Esophagus muscularis mucosa (tissue), 4 donors: Measurements from ENCODE around the gene ANKRD12. TPM values are rescaled to one million over a fixed set of nuclear protein-coding genes. Genes with fewer than 3 reads are reported as not detected.

Experiments used
- DNase-seq: peaks from one replicate; pipeline ENCODE4 v3.0.0-alpha.2; 2017; ENCODE audit errors: extremely low spot score
- H3K27ac ChIP-seq, 4 donors: fragments of 200-600 bp; sonication (generic); replicated peaks in 1 of 4; 1 replicate in 3 of 4; 2 replicates in 1 of 4; pipeline ENCODE4 v1.5.1; 2016 to 2019; ENCODE audit warnings: mild to moderate bottlenecking in 1 of 4
- H3K27me3 ChIP-seq, 4 donors: fragments of 200-600 bp; sonication (generic); one replicate each; pipeline versions ENCODE4 v1.5.1 to v1.6.0; 2016 to 2019
- H3K36me3 ChIP-seq, 4 donors: fragments of 200-600 bp; sonication (generic); one replicate each; pipeline ENCODE4 v1.5.1; 2016 to 2019
- H3K4me1 ChIP-seq, 4 donors: fragments of 200-600 bp; sonication (generic); one replicate each; pipeline ENCODE4 v1.5.1; 2016 to 2019
- H3K4me3 ChIP-seq, 4 donors: fragments of 200-600 bp; sonication (generic); 1 replicate in 2 of 4; 2 replicates in 2 of 4; pipeline ENCODE4 v1.5.1; 2016 to 2019; ENCODE audit warnings: mild to moderate bottlenecking in 4 of 4, moderate library complexity in 1 of 4
- H3K9me3 ChIP-seq, 4 donors: fragments of 200-600 bp; sonication (generic); 1 replicate in 3 of 4; 2 replicates in 1 of 4; pipeline ENCODE4 v1.5.1; 2016 to 2019
- EP300 ChIP-seq: sonication (generic); formaldehyde crosslinking; IDR thresholded peaks from one replicate; pipeline ENCODE4 v1.6.1; 2017; ENCODE audit warnings: antibody characterized with exemption
- POLR2A ChIP-seq: fragments of 450-650 bp; IDR thresholded peaks from one replicate; pipeline ENCODE4 v1.6.1; 2017; ENCODE audit warnings: antibody characterized with exemption, moderate library complexity, mild to moderate bottlenecking, low read depth
- POLR2AphosphoS5 ChIP-seq, 2 donors: sonication (generic); formaldehyde crosslinking; IDR thresholded peaks; one replicate each; pipeline ENCODE4 v1.6.1; 2017; ENCODE audit warnings: antibody characterized with exemption in 2 of 2
- WGBS: methylation state at CpG from one replicate; pipeline ENCODE4 v1.1.5; 2018; 5-methylcytosine and 5-hydroxymethylcytosine counted together
- intact Hi-C: fragments of 100-400 bp; cut with DNase I; formaldehyde crosslinking; loops from one replicate; pipeline ENCODE4 v1.15.1; 2023
- total RNA-seq, 4 donors: library from RNA; depleted of rRNA; stranded (reverse); fragments of >200 nt; gene quantifications; one replicate each; pipeline versions ENCODE4 v1.1.0 to v1.2.1, GENCODE V29; 2016
- TF ChIP-seq, protein P1 (sequence below), 3 experiments: fragments of 200-600 bp in 2 of 3; fragments of 450-650 bp in 1 of 3; sonication (generic) in 2 of 3; IDR thresholded peaks; one replicate each; pipeline ENCODE4 v1.5.1; 2017 to 2019; ENCODE audit warnings: antibody characterized with exemption in 3 of 3, mild to moderate bottlenecking in 2 of 3, moderate library complexity in 1 of 3

ANKRD12 gene
- total RNA-seq, 4 donors from 2014 or later = 65.2 to 108 (median 92.9) TPM

DNA sequence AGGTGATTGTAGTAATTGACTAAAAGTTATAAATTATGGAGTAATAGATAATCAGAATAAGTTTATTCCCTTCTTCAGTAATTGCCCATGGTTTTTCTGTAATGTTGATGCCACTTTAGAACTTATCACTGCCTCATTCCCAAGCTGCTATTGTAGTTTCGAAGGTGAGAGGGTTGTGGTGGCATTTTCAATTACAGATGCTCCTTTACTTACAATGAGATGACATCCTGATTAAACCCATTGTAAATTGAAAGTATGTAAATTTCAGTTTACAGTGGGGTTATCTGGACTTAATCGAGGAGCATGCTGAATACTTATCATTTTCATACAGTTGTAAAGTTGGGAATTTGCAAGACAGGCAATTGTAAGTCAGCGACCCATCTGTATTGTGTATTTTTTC, 31.2 kb upstream of the ANKRD12 start:
- DNase-seq = no peak
- H3K27me3 ChIP-seq = no peaks in the 10 kb centered on the region
- H3K27ac ChIP-seq = peak overlapping the region; percentile 88 to 95 (median 92)
- no peaks in the 10 kb centered on the region for H3K9me3 ChIP-seq
- peak overlapping the region; percentile 61 to 79 (median 72) for H3K4me3 ChIP-seq
- intact Hi-C loops = no loop called here
- peaks cover 67 to 78% (median 76%) of the 10 kb centered on the region in 4 donors for H3K4me1 ChIP-seq
- TF ChIP-seq POLR2AphosphoS5 (IDR thresholded peaks at IDR 0.05) = no peak
- no peak for TF ChIP-seq EP300
- no peak for TF ChIP-seq POLR2A
- TF ChIP-seq, protein P1, sequence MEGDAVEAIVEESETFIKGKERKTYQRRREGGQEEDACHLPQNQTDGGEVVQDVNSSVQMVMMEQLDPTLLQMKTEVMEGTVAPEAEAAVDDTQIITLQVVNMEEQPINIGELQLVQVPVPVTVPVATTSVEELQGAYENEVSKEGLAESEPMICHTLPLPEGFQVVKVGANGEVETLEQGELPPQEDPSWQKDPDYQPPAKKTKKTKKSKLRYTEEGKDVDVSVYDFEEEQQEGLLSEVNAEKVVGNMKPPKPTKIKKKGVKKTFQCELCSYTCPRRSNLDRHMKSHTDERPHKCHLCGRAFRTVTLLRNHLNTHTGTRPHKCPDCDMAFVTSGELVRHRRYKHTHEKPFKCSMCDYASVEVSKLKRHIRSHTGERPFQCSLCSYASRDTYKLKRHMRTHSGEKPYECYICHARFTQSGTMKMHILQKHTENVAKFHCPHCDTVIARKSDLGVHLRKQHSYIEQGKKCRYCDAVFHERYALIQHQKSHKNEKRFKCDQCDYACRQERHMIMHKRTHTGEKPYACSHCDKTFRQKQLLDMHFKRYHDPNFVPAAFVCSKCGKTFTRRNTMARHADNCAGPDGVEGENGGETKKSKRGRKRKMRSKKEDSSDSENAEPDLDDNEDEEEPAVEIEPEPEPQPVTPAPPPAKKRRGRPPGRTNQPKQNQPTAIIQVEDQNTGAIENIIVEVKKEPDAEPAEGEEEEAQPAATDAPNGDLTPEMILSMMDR (IDR thresholded peaks at IDR 0.05) = no peak
- 42% methylated on average over 3 of the region's 3 CpGs for WGBS
- no peaks in the 10 kb centered on the region for H3K36me3 ChIP-seq

GRCh38 chr18:9106094-9106493, 30.5 kb upstream of the ANKRD12 start:
- no peaks in the 10 kb centered on the region for H3K9me3 ChIP-seq
- no peak for DNase-seq
- no peaks in the 10 kb centered on the region for H3K36me3 ChIP-seq
- peaks cover 73 to 83% (median 83%) of the 10 kb centered on the region in 4 donors for H3K4me1 ChIP-seq
- WGBS = 36% methylated on average over 1 of the region's 1 CpG
- peak overlapping the region; percentile 61 to 94 (median 90) for H3K27ac ChIP-seq
- H3K27me3 ChIP-seq = no peaks in the 10 kb centered on the region
- peak overlapping the region; percentile 61 to 79 (median 72) for H3K4me3 ChIP-seq
- intact Hi-C loops = no loop called here
- TF ChIP-seq POLR2A (no peak), POLR2AphosphoS5 (IDR thresholded peaks at IDR 0.05) (no peak), EP300 (no peak)
- TF ChIP-seq, protein P1 (IDR thresholded peaks at IDR 0.05) = no peak

DNA sequence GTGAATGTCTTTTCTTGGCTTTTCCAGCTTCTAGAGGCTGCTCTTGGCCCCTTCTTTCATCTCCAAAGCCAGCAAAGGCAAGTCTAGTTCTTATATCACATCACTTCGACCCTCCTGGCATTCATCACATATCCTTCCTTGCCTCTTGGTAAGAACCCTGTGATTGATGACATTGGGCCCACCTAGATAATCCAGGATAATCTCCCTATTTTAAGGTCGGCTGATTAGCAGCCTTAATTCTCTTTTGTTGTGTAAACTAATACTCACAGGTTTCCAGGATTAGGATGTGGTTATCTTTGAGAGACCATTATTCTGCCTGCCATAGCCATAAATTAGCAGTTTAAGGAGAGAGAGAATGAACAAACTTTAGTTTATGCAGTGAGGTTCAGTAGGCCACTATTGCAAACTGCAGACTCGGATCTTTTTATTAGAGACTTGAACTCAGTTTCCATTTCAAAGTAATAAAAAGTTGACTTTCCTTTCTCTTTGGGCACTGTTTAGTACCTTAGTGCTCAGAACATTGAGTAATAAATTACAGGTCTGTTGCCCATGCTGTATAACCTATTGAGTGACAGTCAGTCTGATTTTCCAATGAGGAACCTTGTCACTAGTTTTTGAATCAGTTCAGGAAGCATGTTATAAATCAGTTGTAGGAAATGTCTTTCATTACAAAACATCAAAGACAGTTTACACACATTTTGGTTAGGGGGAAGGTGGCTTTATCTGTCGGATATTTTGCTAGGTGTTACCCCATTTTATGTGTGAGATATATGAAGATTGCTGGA, 29.6 kb upstream of the ANKRD12 start:
- no peaks in the 10 kb centered on the region for H3K36me3 ChIP-seq
- TF ChIP-seq, protein P1 (IDR thresholded peaks at IDR 0.05) = no peak
- TF ChIP-seq POLR2A (no peak), POLR2AphosphoS5 (IDR thresholded peaks at IDR 0.05) (no peak), EP300 (no peak)
- no peaks in the 10 kb centered on the region for H3K27me3 ChIP-seq
- intact Hi-C loops = no loop called here
- WGBS = 28% methylated on average over 4 of the region's 4 CpGs
- H3K4me1 ChIP-seq = peaks cover 75 to 83% (median 83%) of the 10 kb centered on the region in 4 donors
- peak overlapping the region; percentile 61 to 94 (median 90) for H3K27ac ChIP-seq
- H3K4me3 ChIP-seq = peak overlapping the region in 2 of 4 donors; percentile 7 to 69
- no peaks in the 10 kb centered on the region for H3K9me3 ChIP-seq
- no peak for DNase-seq

DNA sequence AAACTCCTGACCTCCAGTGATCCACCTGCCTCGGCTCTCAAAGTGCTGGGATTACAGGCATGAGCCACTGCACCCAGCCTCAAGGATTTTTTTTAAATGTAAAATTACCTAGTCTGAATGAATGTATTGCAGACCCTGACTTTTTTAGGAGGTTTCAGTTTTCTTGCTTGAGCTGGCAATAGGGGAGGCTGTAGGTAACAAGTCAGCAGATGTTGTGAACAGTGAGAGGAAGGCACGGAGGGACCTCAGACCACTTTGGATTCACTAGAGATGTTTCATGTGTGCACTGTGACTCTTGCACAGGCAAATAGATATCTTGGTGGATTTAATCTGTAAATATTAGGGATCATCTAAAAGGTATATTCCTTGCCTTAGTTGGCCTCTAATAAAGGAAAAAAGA, 27.7 kb upstream of the ANKRD12 start:
- Histone ChIP-seq H3K4me1 (peaks cover 87 to 100% (median 99%) of the 10 kb centered on the region in 4 donors), H3K27me3 (no peaks in the 10 kb centered on the region), H3K27ac (peak overlapping the region; percentile 88 to 94 (median 90)), H3K9me3 (no peaks in the 10 kb centered on the region), H3K4me3 (no peak overlapping the region), H3K36me3 (no peaks in the 10 kb centered on the region)
- DNase-seq = no peak
- intact Hi-C loops = no loop called here
- TF ChIP-seq POLR2A (no peak), POLR2AphosphoS5 (IDR thresholded peaks at IDR 0.05) (no peak), EP300 (no peak)
- TF ChIP-seq, protein P1 (IDR thresholded peaks at IDR 0.05) = no peak
- WGBS = 80% methylated on average over 2 of the region's 2 CpGs
